Activated CD4-positive, alpha-beta T cell treated with anti-CD3 and anti-CD28 coated beads for 1 hour (primary cell): ENCODE data around the gene NEK7.
"Not testable (repeated sequence)": the region's sequence is repeated elsewhere in the genome, so short reads cannot be mapped to it uniquely, and the experiment has no call there.

Experiments used
- DNase-seq: peaks from one replicate; pipeline ENCODE4 v3.0.0-alpha.2; 2020

NEK7 gene

GRCh38 chr1:198298640-198299039 is 141.8 kb downstream of the NEK7 start:
- no peak for DNase-seq

GRCh38 chr1:198300451-198300850 is 143.7 kb downstream of the NEK7 start:
- no peak for DNase-seq

GRCh38 chr1:198304431-198304830 is 147.6 kb downstream of the NEK7 start:
- no peak for DNase-seq

- not testable (repeated sequence) for DNase-seq
These were observed 158.0 kb downstream of the NEK7 start for GRCh38 chr1:198314817-198315216.

GRCh38 chr1:198315331-198315730 is 158.5 kb downstream of the NEK7 start:
- DNase-seq = not testable (repeated sequence)

- no peak for DNase-seq
These were observed 159.8 kb downstream of the NEK7 start for GRCh38 chr1:198316546-198317100.

GRCh38 chr1:198318085-198318484 is 161.3 kb downstream of the NEK7 start:
- no peak for DNase-seq

GRCh38 chr1:198320759-198321158 is 164.0 kb downstream of the NEK7 start:
- DNase-seq = no peak

GRCh38 chr1:198326232-198326631 is 169.4 kb downstream of the NEK7 start:
- DNase-seq = no peak

- DNase-seq = no peak
These were observed 170.1 kb downstream of the NEK7 start for GRCh38 chr1:198326915-198327314.

- no peak for DNase-seq
These were observed 171.7 kb downstream of the NEK7 start for GRCh38 chr1:198328458-198329032.

GRCh38 chr1:198330982-198331615 is 174.3 kb downstream of the NEK7 start:
- DNase-seq = no peak

- no peak for DNase-seq
These were observed 176.9 kb downstream of the NEK7 start for GRCh38 chr1:198333744-198334143.

GRCh38 chr1:198335663-198336062 is 178.9 kb downstream of the NEK7 start:
- no peak for DNase-seq

- no peak for DNase-seq
These were observed 181.1 kb downstream of the NEK7 start for GRCh38 chr1:198337886-198338285.

GRCh38 chr1:198340139-198340538 is 183.3 kb downstream of the NEK7 start:
- DNase-seq = no peak

GRCh38 chr1:198346178-198346577 is 189.4 kb downstream of the NEK7 start:
- no peak for DNase-seq

GRCh38 chr1:198350456-198350855 is 193.7 kb downstream of the NEK7 start:
- DNase-seq = no peak

GRCh38 chr1:198352975-198353695 is 196.3 kb downstream of the NEK7 start:
- DNase-seq = no peak

GRCh38 chr1:198357937-198358336 is 201.1 kb downstream of the NEK7 start:
- DNase-seq = no peak

- no peak for DNase-seq
These were observed 202.3 kb downstream of the NEK7 start for GRCh38 chr1:198359024-198359653.

- DNase-seq = no peak
These were observed 203.5 kb downstream of the NEK7 start for GRCh38 chr1:198360208-198360729.

- DNase-seq = no peak
These were observed 204.5 kb downstream of the NEK7 start for GRCh38 chr1:198361237-198361767.
